ENCODE results near the gene SELENON.
"Not testable (repeated sequence)": the region's sequence is repeated elsewhere in the genome, so short reads cannot be mapped to it uniquely, and the experiment has no call there.

SELENON gene

GRCh38 chr1:25834894-25835293 lies 34.9 kb downstream of the SELENON start:
- no peak for DNase-seq

- no peak for DNase-seq
Measured at GRCh38 chr1:25836695-25837094, 36.7 kb downstream of the SELENON start.

DNA sequence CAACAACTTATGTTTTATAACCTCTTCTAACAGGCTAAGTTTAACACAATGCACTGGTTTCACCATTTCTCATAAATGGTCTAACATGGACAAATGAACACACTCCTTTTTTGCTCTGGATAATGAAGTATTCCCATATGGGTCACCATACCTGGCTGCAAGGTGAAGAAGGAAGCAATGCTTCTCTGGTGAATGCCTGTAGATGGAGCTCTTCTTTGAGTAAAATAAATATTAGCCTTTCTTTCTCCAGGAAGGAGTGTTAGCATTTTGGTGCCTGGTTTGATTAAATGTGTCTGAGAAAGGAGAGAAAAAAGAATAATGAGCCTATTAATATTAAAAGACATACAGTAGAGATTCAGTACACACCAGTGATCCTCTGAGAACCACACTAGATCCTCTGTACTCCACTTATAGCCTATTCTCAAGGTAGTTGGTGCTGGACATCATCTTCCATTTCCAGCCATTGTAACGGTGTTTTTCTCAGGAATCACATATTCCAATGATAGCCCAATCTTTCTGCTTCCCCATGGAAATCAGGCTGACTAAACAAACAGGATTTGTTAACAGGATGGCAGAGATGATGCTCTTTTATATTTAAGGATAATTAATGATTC lies 37.4 kb downstream of the SELENON start:
- DNase-seq = peak; percentile 3

DNA sequence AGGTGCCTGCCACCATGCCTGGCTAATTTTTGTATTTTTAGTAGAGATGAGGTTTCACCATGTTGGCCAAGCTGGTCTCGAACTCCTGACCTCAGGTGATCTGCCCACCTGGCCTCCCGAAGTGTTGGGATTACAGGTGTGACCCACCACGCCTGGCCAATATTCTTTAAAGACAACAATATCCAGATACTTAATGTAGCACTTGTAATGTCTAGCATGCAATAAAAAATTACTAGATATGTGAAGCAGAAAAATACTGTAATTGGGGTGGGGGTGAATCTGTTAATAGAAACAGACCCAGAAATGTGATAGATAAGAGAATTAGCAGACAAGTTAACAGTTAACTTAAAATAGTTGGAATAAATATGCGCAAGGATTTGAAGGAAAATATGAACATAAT lies 39.8 kb downstream of the SELENON start:
- not testable (repeated sequence) for DNase-seq

DNA sequence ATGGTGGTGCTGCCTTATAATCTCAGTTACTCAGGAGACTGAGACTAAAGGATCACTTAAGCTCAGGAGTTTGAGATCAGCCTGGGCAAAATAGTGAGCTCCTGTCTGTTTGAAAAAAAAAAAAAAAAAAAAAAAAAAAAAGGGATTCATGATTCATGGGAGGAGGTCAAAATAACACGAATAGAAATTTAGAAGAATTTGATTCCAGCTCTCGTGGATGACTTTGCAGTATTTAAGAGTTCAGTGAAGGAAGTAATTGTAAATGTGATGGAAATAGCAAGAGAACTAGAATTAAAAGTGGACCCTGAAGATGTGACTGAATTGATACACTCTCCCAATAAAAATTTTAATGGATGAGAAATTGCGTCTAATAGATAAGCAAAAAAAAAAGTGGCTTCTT lies 43.5 kb downstream of the SELENON start:
- DNase-seq = no peak

- DNase-seq = no peak
Measured at GRCh38 chr1:25844536-25845337, 44.7 kb downstream of the SELENON start.

GRCh38 chr1:25845664-25846063 lies 45.7 kb downstream of the SELENON start:
- DNase-seq = no peak

- no peak for DNase-seq
Measured at GRCh38 chr1:25847929-25848328, 47.9 kb downstream of the SELENON start.

- no peak for DNase-seq
Measured at GRCh38 chr1:25848531-25848930, 48.5 kb downstream of the SELENON start.

DNA sequence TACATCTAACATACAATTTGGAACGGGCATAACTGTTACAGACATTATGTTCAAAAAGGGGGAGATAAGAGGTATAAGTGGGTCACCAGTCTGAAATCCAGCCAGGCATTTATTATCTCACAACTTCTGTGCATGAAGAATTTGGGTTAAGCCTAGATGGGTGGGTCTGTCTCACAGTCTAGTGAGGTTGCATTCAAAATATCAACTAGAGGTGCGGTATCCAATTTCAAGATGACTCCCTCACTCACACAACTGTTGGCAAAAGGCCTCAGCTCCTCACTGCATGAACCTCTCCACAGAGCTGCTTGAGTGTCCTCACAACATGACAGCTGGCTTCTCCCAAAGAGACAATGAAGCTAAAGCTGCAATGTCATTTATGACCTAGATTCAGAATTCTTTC lies 54.6 kb downstream of the SELENON start:
- DNase-seq = no peak

- no peak for DNase-seq
Measured at GRCh38 chr1:25856856-25857255, 56.9 kb downstream of the SELENON start.

- no peak for DNase-seq
Measured at GRCh38 chr1:25858494-25858893, 58.5 kb downstream of the SELENON start.

- DNase-seq = peak; percentile 74
Measured at GRCh38 chr1:25858906-25859789, 59.2 kb downstream of the SELENON start, which contains the start of gene AUNIP. TSS of gene AUNIP (minus strand) at chr1:25859457. CDS start at chr1:25859357, 100 bp downstream.

DNA sequence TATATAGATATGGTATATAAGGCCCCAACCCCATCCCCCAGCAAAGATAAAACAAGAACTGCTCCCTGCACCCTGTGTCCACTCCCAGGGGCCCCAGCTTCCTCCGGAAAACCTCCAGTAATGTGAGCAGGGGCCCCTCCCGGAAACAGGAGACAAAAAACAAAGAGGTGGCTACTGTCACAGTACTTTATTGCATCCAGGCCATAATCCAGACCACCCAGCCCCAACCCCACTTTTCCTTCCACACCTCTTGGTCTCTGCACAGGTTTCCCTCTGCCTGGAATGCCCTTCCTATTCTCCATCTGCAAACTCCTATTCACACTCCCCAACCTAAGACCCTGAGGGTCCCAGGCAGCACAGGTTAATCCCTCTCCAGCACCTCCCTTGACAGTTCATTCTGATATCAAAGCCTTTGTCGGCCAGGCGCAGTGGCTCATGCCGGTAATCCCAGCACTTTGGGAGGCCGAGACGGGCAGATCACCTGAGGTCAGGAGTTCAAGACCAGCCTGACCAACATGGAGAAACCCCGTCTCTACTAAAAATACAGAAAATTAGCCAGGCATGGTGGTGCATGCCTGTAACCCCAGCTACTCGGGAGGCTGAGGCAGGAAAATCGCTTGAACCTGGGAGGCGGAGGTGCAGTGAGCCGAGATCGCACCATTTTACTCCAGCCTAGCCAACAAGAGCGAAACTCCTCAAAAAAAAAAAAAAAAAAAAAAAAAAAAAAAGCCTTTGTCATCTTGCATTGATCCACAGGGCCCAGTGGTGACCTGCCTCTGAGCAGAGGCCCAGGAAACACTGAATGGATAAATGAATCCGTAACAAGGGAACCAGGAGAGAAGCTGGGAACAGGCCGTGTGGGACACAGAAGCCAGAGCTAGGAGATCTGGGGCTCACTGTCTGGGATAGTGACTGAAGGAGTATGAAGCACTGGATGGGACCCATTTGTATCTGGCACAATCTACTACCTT lies 61.6 kb downstream of the SELENON start:
- DNase-seq = no peak

- no peak for DNase-seq
Measured at GRCh38 chr1:25862785-25863485, 62.9 kb downstream of the SELENON start.

DNA sequence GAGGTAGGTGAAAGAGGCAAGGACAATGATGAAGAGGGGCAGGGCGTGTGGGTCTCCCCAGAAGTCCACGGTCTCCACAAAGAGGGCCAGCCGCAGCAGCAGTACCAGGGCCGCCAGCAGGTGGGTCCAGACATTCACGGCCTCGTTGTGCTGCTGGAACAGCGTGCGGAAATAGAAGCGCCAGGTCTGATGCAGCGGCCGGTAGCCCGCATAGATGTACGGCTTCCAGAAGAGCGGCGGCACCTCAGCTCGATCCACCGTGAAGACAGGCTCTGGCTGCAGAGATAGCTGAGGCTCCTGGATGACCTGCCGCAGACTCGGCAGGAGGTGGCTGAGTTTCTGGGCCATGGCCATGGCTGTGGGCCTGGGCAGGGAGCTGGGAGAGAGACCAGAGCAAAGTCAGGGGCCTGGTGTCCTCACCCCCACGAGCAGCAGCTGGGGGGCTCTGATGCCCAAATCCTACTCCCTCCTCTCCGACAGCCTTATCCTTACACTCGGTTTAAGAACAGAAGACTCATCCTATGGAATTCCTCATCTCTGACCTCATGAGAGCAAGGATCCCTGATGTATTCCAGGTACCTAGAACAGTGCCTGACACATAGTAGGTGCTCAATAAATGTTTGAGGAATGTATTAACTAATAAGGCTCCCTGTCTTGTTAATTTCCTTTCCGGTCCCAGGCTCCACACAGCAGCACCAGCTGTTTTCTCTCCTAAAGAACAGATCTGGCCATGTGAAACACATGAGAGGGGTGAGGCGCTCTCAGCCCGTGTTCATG lies 63.7 kb downstream of the SELENON start:
- no peak for DNase-seq

DNA sequence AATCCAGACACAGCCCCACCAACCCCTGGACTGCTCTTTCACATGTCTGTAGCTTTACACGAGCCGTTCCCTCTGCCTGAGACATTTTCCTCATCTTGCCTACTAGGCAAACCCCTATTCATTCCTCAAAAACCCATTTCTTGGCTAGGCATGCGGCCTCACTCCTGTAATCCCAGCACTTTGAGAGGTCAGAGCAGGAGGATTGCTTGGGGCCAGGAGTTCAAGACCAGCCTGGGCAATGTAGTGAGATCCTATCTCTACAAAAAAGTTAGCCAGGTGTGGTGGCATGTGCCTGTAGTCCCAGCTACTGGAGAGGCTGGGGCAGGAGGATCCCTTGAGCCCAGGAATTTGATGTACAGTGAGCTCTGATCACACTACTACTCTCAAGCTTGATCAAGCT lies 64.4 kb downstream of the SELENON start:
- DNase-seq = no peak

DNA sequence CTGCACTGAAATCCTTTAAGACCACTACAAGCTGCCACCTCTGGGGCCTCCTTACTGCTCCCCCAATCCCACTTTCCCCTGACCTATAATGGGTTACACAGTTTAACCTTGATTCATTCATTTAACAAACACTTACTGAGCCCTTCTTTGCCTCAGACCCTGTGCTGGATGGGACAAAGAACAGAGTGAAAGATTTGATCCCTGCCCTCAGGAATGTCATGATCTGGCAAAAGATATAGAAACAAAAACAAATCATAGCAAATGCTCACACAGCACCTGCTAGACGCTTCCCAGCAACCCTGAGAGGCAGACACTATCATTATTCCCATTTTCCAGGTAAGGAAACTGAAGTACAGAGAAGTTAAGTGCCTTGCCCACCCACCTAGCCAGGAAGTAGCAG lies 66.3 kb downstream of the SELENON start:
- DNase-seq = no peak

- no peak for DNase-seq
Measured at GRCh38 chr1:25867210-25867991, 67.4 kb downstream of the SELENON start.

Measured in NCI-H1694 treated with DMSO at 0.1 percent for 48 hours (cell line).